ENCODE data around the gene CPZ.
"Not testable (repeated sequence)": the region's sequence is repeated elsewhere in the genome, so short reads cannot be mapped to it uniquely, and the experiment has no call there.

The CPZ gene

GRCh38 chr4:8610858-8611616, 18.5 kb downstream of the CPZ start:
- DNase-seq (ENCODE audit: low read depth): no peak

GRCh38 chr4:8612646-8613045, 20.1 kb downstream of the CPZ start:
- no peak for DNase-seq (ENCODE audit: low read depth)

GRCh38 chr4:8613421-8614364, 21.1 kb downstream of the CPZ start:
- DNase-seq (ENCODE audit: low read depth): no peak

- no peak for DNase-seq (ENCODE audit: low read depth)
These were observed 22.0 kb downstream of the CPZ start for GRCh38 chr4:8614365-8615193.

- no peak for DNase-seq (ENCODE audit: low read depth)
These were observed 22.8 kb downstream of the CPZ start for GRCh38 chr4:8615366-8615765.

GRCh38 chr4:8615921-8616787, 23.6 kb downstream of the CPZ start:
- DNase-seq (ENCODE audit: low read depth): no peak

- DNase-seq (ENCODE audit: low read depth): no peak
These were observed 24.3 kb downstream of the CPZ start for GRCh38 chr4:8616831-8617230.

- no peak for DNase-seq (ENCODE audit: low read depth)
These were observed 25.0 kb downstream of the CPZ start for GRCh38 chr4:8617486-8618040.

- DNase-seq (ENCODE audit: low read depth): no peak
These were observed 25.9 kb downstream of the CPZ start for GRCh38 chr4:8618421-8618820.

- no peak for DNase-seq (ENCODE audit: low read depth)
These were observed 26.6 kb downstream of the CPZ start for GRCh38 chr4:8618961-8619720.

- DNase-seq (ENCODE audit: low read depth): not testable (repeated sequence)
These were observed 28.6 kb downstream of the CPZ start for GRCh38 chr4:8621135-8621534.

GRCh38 chr4:8624601-8625272, 32.2 kb downstream of the CPZ start:
- DNase-seq (ENCODE audit: low read depth): not testable (repeated sequence)

GRCh38 chr4:8630240-8630905, 37.8 kb downstream of the CPZ start:
- not testable (repeated sequence) for DNase-seq (ENCODE audit: low read depth)

- DNase-seq (ENCODE audit: low read depth): not testable (repeated sequence)
These were observed 39.3 kb downstream of the CPZ start for GRCh38 chr4:8631896-8632295.

GRCh38 chr4:8634773-8635172, 42.2 kb downstream of the CPZ start:
- not testable (repeated sequence) for DNase-seq (ENCODE audit: low read depth)

- DNase-seq (ENCODE audit: low read depth): not testable (repeated sequence)
These were observed 43.5 kb downstream of the CPZ start for GRCh38 chr4:8635897-8636554.

- no peak for DNase-seq (ENCODE audit: low read depth)
These were observed 45.0 kb downstream of the CPZ start for GRCh38 chr4:8637456-8637984.

GRCh38 chr4:8639021-8639420, 46.5 kb downstream of the CPZ start:
- DNase-seq (ENCODE audit: low read depth): no peak

Data from HS-27A (cell line).